GM23248 (cell line): ENCODE data around the gene ZMIZ1.

ENCODE experiments used
- EZH2 ChIP-seq: fragments of 200-600 bp; sonication (generic); IDR thresholded peaks from 2 replicates; pipeline ENCODE4 v1.6.1; 2018; ENCODE audit warnings: antibody characterized with exemption, mild to moderate bottlenecking; ENCODE audit not compliant: insufficient read depth, poor library complexity, severe bottlenecking
- EZH2phosphoT487 ChIP-seq: fragments of 200-600 bp; sonication (generic); IDR thresholded peaks from 2 replicates; pipeline ENCODE4 v1.6.1; 2018; ENCODE audit warnings: antibody characterized with exemption, moderate library complexity, mild to moderate bottlenecking, low read depth; ENCODE audit not compliant: insufficient read depth

DNA sequence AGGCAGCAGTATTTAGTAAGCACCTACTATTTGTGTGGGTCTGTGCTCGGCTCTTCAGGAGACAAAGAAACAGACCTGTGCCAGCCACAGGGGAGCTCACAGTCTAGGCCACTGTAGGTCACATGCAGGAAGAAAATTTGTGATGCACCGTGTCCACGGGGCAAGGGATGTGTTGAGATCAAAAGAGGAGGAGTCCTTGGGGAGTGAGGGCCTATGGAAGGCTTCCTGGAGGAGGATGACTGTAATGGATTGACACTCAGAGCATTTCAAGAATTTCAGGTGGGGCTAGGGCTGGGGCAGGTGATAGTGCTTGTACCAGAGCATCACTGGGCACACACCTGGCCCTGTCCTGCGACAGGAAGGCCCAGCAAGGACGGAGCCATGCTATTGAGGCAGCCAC, 102.7 kb downstream of the ZMIZ1 start:
- TF ChIP-seq EZH2phosphoT487 (no peak), EZH2 (no peak)
